Glutamatergic neuron (in vitro differentiated cells): Measurements from ENCODE around the gene HDAC8. TPM values are rescaled to one million over a fixed set of nuclear protein-coding genes. Genes with fewer than 3 reads are reported as not detected.

Source experiments
- DNase-seq: peaks from one replicate; pipeline ENCODE4 v3.0.0; 2022
- H3K27ac Mint-ChIP-seq: one replicate; pipeline ENCODE4 v1.8.0; 2020; ENCODE audit warnings: mild to moderate bottlenecking, mixed read lengths, inconsistent platforms; ENCODE audit not compliant: unreplicated experiment
- H3K27me3 Mint-ChIP-seq: one replicate; pipeline ENCODE4 v1.8.0; 2020; ENCODE audit warnings: mild to moderate bottlenecking, moderate library complexity, mixed read lengths, inconsistent platforms; ENCODE audit not compliant: unreplicated experiment
- H3K36me3 Mint-ChIP-seq: one replicate; pipeline ENCODE4 v1.8.0; 2020; ENCODE audit warnings: mild to moderate bottlenecking, mixed read lengths, inconsistent platforms; ENCODE audit not compliant: unreplicated experiment
- H3K4me1 Mint-ChIP-seq: one replicate; pipeline ENCODE4 v1.8.0; 2020; ENCODE audit warnings: mild to moderate bottlenecking, low read depth, mixed read lengths, inconsistent platforms; ENCODE audit not compliant: unreplicated experiment
- H3K4me3 Mint-ChIP-seq: one replicate; pipeline ENCODE4 v1.8.0; 2020; ENCODE audit warnings: mild to moderate bottlenecking, mixed read lengths, inconsistent platforms; ENCODE audit not compliant: unreplicated experiment
- H3K9me3 Mint-ChIP-seq: one replicate; pipeline ENCODE4 v1.8.0; 2020; ENCODE audit warnings: mild to moderate bottlenecking, moderate library complexity, mixed read lengths, inconsistent platforms; ENCODE audit not compliant: unreplicated experiment
- CTCF ChIP-seq: fragments of 200-600 bp; sonication (generic); IDR thresholded peaks from one replicate; pipeline ENCODE4 v1.5.0; 2021; ENCODE audit not compliant: partially characterized antibody, unreplicated experiment
- total RNA-seq: library from RNA; stranded (reverse); fragmentation: NEBNext Ultra II Directional; extraction: Animal tissue kit (Norgen Biotek cat#: 25700); gene quantifications from one replicate; pipeline ENCODE4 v1.2.1, GENCODE V29; 2021; ENCODE audit not compliant: unreplicated experiment

The HDAC8 gene
- total RNA-seq, 1 donor from 2014 or later: 49.0 TPM

GRCh38 chrX:72470532-72471223, 102.0 kb downstream of the HDAC8 start:
- H3K36me3 Mint-ChIP-seq: no peaks in the 10 kb centered on the region
- no peak overlapping the region for H3K4me3 Mint-ChIP-seq
- H3K27ac Mint-ChIP-seq: no peak overlapping the region
- H3K27me3 Mint-ChIP-seq: peaks cover 4% of the 10 kb centered on the region
- DNase-seq: no peak
- no peak for TF ChIP-seq CTCF
- peaks cover 3% of the 10 kb centered on the region for H3K4me1 Mint-ChIP-seq
- H3K9me3 Mint-ChIP-seq: no peaks in the 10 kb centered on the region

- peaks cover 4% of the 10 kb centered on the region for H3K27me3 Mint-ChIP-seq
- H3K9me3 Mint-ChIP-seq: no peaks in the 10 kb centered on the region
- H3K4me3 Mint-ChIP-seq: no peak overlapping the region
- TF ChIP-seq CTCF: no peak
- H3K36me3 Mint-ChIP-seq: no peaks in the 10 kb centered on the region
- H3K27ac Mint-ChIP-seq: no peak overlapping the region
- no peak for DNase-seq
- peaks cover 3% of the 10 kb centered on the region for H3K4me1 Mint-ChIP-seq
These were observed 102.5 kb downstream of the HDAC8 start for GRCh38 chrX:72470117-72470516.

GRCh38 chrX:72468607-72469006, 104.0 kb downstream of the HDAC8 start:
- H3K36me3 Mint-ChIP-seq: no peaks in the 10 kb centered on the region
- H3K9me3 Mint-ChIP-seq: no peaks in the 10 kb centered on the region

GRCh38 chrX:72467135-72467534, 105.5 kb downstream of the HDAC8 start:
- TF ChIP-seq CTCF: no peak
- H3K9me3 Mint-ChIP-seq: no peaks in the 10 kb centered on the region
- H3K36me3 Mint-ChIP-seq: no peaks in the 10 kb centered on the region
- DNase-seq: no peak
- H3K4me3 Mint-ChIP-seq: no peak overlapping the region
- no peaks in the 10 kb centered on the region for H3K4me1 Mint-ChIP-seq
- H3K27ac Mint-ChIP-seq: no peak overlapping the region
- peaks cover 4% of the 10 kb centered on the region for H3K27me3 Mint-ChIP-seq

More at GRCh38 chrX:72468607-72469006, 104.0 kb downstream of the HDAC8 start:
- Mint-ChIP-seq H3K27ac (no peak overlapping the region), H3K4me3 (no peak overlapping the region), H3K27me3 (peaks cover 4% of the 10 kb centered on the region), H3K4me1 (no peaks in the 10 kb centered on the region)
- DNase-seq: no peak
- no peak for TF ChIP-seq CTCF

- H3K27ac Mint-ChIP-seq: no peak overlapping the region
- no peak overlapping the region for H3K4me3 Mint-ChIP-seq
- peaks cover 4% of the 10 kb centered on the region for H3K27me3 Mint-ChIP-seq
- no peaks in the 10 kb centered on the region for H3K4me1 Mint-ChIP-seq
- no peaks in the 10 kb centered on the region for H3K36me3 Mint-ChIP-seq
- no peaks in the 10 kb centered on the region for H3K9me3 Mint-ChIP-seq
- DNase-seq: no peak
- no peak for TF ChIP-seq CTCF
These were observed 106.2 kb downstream of the HDAC8 start for GRCh38 chrX:72466493-72466892.
